GM10266 (cell line): Measurements from ENCODE around the gene ESF1.

Source experiments
- DNase-seq: peaks from one replicate; pipeline ENCODE4 v3.0.0; 2012; ENCODE audit errors: extremely low spot score
- TF ChIP-seq, protein P1 (sequence below): IDR thresholded peaks from 2 replicates; pipeline ENCODE4 v1.5.1; 2012; ENCODE audit warnings: mild to moderate bottlenecking, low read depth; ENCODE audit not compliant: control insufficient read depth, insufficient read depth; ENCODE audit errors: missing control alignments

ESF1 gene

GRCh38 chr20:13819885-13820645 lies 35.3 kb upstream of the ESF1 start:
- TF ChIP-seq, protein P1, sequence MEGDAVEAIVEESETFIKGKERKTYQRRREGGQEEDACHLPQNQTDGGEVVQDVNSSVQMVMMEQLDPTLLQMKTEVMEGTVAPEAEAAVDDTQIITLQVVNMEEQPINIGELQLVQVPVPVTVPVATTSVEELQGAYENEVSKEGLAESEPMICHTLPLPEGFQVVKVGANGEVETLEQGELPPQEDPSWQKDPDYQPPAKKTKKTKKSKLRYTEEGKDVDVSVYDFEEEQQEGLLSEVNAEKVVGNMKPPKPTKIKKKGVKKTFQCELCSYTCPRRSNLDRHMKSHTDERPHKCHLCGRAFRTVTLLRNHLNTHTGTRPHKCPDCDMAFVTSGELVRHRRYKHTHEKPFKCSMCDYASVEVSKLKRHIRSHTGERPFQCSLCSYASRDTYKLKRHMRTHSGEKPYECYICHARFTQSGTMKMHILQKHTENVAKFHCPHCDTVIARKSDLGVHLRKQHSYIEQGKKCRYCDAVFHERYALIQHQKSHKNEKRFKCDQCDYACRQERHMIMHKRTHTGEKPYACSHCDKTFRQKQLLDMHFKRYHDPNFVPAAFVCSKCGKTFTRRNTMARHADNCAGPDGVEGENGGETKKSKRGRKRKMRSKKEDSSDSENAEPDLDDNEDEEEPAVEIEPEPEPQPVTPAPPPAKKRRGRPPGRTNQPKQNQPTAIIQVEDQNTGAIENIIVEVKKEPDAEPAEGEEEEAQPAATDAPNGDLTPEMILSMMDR = peak; percentile 33
- DNase-seq = peak; percentile 47

DNA sequence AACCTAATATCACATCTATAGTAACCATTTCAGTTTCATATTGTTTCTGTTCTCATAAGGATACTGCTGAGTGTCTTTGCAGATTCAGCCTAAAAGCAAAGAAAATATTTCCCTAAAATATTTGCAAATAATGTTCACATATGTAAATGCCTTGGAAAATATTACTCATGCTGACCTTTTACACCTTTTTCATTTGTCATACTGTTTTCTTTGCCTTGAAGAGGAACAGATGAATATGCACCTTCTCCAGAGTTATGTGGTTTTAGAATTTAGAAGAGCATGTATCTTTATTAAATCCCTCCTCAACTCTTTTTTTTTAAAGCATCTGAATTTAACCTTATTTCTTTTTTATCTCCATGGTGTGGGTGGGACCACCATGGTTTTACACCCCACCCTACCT lies 32.6 kb upstream of the ESF1 start:
- TF ChIP-seq, protein P1 = no peak
- DNase-seq = no peak

DNA sequence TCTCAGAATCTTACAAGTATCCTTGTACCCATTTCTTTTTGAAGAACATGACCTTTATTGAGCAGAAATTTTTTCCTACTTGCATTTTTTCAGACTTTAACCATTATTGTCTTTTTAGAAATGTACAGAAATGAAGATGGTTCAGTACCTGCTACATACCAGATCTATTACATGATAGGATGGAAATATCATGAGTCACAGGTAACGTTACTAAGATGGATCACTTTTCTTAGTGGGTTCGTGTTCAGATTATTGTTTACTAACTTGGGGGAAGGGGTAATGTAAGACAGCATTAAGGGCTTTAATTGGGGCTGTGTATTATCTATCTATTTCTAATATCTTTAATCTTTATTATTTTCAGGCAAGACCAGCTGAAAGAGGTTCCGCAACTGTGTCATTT lies 32.0 kb upstream of the ESF1 start:
- DNase-seq = no peak
- TF ChIP-seq, protein P1 = no peak

GRCh38 chr20:13814672-13815071 lies 30.0 kb upstream of the ESF1 start:
- TF ChIP-seq, protein P1 = no peak
- DNase-seq = no peak

- no peak for DNase-seq
- TF ChIP-seq, protein P1 = no peak
Measured at GRCh38 chr20:13813910-13814309, 29.2 kb upstream of the ESF1 start.

DNA sequence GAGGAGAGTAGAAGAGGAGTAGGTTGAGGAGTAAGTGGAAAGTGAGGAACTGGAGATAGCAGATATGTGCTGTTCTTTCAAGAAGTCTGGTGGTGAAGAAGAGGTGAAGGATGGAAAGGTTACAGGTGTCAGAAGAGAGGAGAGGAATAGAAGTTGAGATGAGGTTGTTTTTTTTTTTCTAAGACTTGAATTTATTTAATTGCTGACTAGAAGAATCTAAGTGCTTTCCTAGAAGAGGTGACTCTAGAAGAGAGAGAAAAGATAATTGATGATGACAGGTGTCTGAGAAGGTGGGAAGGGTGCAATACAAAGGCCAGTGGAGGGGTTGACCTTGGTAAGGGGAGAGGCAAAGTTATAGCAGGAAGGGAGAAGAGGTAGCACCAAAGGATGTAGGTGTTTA lies 25.7 kb upstream of the ESF1 start:
- DNase-seq = no peak

DNA sequence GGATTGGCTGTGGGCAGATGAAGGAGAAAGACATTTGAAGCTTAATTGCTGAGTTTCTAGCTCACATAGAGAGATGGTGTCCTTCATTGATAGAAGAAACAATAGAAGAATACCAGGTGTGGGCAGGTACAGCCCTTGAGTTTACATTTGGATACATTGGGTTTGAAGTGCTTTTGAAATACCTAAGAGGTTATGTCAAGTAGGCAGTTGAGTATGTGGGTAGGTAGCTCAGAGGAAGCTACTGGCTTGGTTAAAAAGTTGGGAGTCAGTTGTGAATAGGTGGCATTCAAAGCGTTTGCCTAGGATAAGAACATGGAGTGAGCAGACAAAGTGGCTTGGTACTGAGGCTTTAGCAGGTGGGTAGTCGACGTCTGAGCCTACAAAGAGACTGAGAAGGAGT lies 25.1 kb upstream of the ESF1 start:
- TF ChIP-seq, protein P1 = no peak
- no peak for DNase-seq

More for the DNA sequence above, 25.7 kb upstream of the ESF1 start:
- TF ChIP-seq, protein P1 = no peak
